D721Med (cell line): Measurements from ENCODE around the gene ALCAM.

Experiments
- DNase-seq: peaks from one replicate; pipeline ENCODE4 v3.0.0; 2011; ENCODE audit warnings: low spot score; ENCODE audit not compliant: insufficient read length
- FAIRE-seq: peaks from 2 replicates; lab custom pipeline; 2011; peaks lifted over from hg19 to GRCh38; lab: Jason Lieb, UNC
- CTCF ChIP-seq: IDR thresholded peaks from 2 replicates; pipeline ENCODE4 v1.5.1; 2012; ENCODE audit warnings: mild to moderate bottlenecking, control low read depth; ENCODE audit not compliant: insufficient read depth; ENCODE audit errors: missing control alignments

Gene ALCAM

GRCh38 chr3:105529456-105529855 lies 162.7 kb downstream of the ALCAM start:
- no peak for TF ChIP-seq CTCF
- no peak for DNase-seq
- FAIRE-seq: no peak

GRCh38 chr3:105532251-105532650 lies 165.5 kb downstream of the ALCAM start:
- TF ChIP-seq CTCF: no peak
- FAIRE-seq: no peak
- no peak for DNase-seq

- FAIRE-seq: no peak
- DNase-seq: no peak
- TF ChIP-seq CTCF: no peak
These were observed 167.3 kb downstream of the ALCAM start for GRCh38 chr3:105533960-105534359.

- TF ChIP-seq CTCF: no peak
- DNase-seq (no peak), FAIRE-seq (no peak)
These were observed 167.8 kb downstream of the ALCAM start for GRCh38 chr3:105534491-105534890.

- DNase-seq: no peak
- TF ChIP-seq CTCF: no peak
- no peak for FAIRE-seq
These were observed 170.8 kb downstream of the ALCAM start for GRCh38 chr3:105537371-105538080.

- no peak for FAIRE-seq
- no peak for TF ChIP-seq CTCF
- DNase-seq: no peak
These were observed 171.8 kb downstream of the ALCAM start for GRCh38 chr3:105538483-105538882.

- FAIRE-seq: no peak
- DNase-seq: no peak
- TF ChIP-seq CTCF: no peak
These were observed 173.2 kb downstream of the ALCAM start for GRCh38 chr3:105539897-105540296.
